HG02610 (cell line): ENCODE measurements around the gene PBX2.
"Not testable (repeated sequence)": the region's sequence is repeated elsewhere in the genome, so short reads cannot be mapped to it uniquely, and the experiment has no call there.

Experiments
- ATAC-seq: cut with Tn5 transposase; IDR thresholded peaks from one replicate; pipeline ENCODE4 v1.9.1; 2021; ENCODE audit warnings: mild to moderate bottlenecking, moderate library complexity; ENCODE audit not compliant: unreplicated experiment

The PBX2 gene, protein sequence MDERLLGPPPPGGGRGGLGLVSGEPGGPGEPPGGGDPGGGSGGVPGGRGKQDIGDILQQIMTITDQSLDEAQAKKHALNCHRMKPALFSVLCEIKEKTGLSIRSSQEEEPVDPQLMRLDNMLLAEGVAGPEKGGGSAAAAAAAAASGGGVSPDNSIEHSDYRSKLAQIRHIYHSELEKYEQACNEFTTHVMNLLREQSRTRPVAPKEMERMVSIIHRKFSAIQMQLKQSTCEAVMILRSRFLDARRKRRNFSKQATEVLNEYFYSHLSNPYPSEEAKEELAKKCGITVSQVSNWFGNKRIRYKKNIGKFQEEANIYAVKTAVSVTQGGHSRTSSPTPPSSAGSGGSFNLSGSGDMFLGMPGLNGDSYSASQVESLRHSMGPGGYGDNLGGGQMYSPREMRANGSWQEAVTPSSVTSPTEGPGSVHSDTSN

DNA sequence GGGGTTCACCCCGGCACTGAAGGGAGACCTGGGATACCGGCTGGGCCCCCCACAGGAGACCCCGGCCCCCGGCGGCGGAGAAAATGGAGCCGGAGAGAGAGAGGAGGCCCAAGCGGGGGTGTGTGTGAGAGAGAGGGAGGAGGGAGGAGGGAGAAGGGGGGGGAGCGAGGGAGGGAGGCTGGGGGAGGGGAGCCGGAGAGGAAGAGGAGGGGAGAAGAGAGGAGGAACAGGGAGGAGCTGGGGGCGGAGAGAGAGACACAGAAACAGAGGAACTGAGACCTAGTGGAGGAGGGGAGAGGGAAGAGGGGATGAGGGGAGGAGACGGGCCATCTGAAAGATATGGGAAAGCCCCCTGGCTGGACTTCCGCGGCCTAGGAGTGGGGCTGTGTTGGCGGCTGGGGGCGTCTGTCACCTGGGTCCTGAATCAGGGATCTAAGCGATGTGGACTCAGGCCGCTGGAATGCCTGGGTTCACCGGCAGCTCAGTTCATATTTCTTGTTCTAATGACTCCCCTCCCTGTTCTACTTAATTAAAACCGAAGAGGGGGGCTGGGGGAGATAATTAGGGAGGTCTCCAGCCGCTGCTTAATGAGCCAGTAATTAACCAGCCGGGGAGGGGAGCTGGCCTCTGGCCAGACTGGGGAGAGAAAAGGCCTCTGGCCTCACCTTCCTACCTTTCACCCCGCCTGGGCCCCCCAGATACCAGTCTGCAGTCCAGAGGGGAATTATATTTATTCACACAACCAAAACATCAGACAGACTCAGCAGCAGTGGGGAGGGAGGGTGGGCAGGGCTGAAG lies at the start of gene PBX2:
Gene PBX2 (minus strand): TSS at position 149 of the 798 bp plus-strand sequence. CDS start 287 bp downstream, outside the sequence.
- ATAC-seq = peak; percentile 69

DNA sequence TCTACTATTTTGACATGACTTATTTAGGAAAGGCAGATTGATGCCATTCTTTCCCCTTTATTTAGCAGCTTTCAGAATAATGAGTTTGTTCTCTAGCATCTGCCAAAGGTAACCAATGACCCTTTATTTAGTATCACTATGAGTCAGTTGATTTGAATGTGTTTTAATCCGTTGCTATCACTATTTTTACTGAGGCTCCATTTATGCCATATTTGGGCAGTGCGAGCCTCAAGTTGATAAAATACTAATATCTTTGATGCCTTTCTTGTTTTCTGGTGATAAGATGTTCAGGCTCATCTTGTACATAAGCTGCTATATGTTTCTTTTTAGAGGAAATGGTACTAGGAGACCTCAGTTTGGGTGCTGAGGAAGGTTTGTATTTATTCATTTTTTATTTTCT lies 49.5 kb upstream of the PBX2 start:
- ATAC-seq = no peak

DNA sequence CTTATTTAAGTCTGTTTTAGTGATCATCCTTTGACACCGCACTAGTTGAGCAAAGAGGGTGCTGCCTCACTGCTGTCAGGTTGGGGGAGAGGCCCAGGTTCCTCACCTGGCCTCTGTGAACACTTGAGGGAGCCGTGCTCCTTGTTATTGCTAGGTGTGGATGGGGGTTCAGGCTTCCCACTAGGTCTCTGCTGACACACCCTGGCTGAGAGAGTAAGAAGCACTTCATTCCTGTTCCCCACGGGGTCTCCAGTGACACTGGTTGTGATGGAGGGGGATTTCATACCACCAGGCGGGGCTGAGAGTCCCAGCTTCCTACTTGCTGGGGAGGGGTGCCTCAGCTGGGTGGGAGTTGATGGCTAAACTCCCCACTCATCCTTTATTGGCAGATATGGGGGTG lies 44.9 kb upstream of the PBX2 start:
- no peak for ATAC-seq

DNA sequence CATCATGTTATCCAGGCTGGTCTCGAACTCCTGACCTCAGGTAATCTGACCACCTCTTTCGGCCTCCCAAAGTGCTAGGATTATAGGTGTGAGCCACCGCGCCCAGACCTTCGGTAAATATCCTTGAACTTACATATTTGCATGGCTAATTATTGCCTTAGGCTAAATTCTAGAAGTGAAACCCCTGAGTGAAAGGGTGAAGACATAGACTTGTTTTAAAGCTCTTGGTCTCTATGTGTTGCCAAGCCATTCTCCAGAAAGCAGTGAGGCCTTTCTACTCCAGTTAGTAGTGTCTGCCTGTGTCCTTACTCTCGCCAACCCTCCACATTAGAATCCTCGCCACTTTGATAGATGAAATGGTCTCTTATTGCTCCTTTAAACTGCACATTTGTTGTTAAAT lies 36.4 kb upstream of the PBX2 start:
- ATAC-seq = no peak

- ATAC-seq = peak; percentile 70
Observed at GRCh38 chr6:32224696-32225095, 34.7 kb upstream of the PBX2 start.

- no peak for ATAC-seq
Observed at GRCh38 chr6:32223258-32224235, 33.5 kb upstream of the PBX2 start, which contains the start of gene NOTCH4. Gene NOTCH4 (minus strand): TSS chr6:32224067. CDS start chr6:32223928, 139 bp downstream.

DNA sequence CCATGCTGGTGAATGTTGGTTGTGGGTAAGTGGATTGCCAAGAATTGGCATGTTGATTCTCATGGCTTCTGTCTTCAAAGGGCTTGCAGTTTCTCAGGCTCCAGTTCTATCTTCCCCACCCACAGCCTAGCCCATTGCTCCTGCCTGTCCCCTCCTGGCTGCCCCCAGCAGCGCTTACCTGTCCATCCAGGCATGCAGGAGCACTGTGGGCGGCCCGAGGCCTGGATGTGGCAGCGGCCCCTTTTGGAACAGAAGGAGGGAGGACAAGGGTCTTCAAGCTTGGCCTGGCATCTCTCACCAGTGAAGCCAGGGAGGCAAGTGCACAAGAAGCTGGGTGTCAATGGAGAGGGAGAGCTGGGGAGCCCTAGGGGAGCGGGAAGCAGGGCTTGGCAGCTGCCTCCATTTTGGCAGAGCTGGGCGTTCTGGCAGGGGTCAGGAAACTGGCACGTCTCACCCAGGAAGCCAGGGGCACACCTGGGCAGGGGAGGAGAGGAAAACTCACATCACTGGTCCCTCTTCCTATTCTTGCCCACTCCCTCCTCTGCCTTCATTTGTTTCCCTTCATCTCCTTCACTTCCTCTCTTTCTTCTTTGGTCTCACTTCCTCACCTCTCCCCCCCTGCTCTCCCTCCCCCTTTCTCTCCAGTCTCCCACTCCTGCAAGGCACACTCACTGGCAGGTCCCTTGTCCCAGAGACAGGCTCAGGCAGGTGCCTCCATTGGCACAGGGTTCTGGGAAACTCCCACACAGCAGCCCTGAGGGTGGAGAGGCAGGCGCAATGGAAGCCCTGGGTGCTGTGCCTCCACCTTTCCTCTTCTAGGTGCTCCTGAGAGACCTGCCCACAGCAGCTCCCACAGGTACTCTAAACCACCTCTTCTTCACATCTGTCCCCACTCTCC lies 32.6 kb upstream of the PBX2 start:
- ATAC-seq = no peak

GRCh38 chr6:32220021-32220420 lies 30.0 kb upstream of the PBX2 start:
- ATAC-seq = no peak

DNA sequence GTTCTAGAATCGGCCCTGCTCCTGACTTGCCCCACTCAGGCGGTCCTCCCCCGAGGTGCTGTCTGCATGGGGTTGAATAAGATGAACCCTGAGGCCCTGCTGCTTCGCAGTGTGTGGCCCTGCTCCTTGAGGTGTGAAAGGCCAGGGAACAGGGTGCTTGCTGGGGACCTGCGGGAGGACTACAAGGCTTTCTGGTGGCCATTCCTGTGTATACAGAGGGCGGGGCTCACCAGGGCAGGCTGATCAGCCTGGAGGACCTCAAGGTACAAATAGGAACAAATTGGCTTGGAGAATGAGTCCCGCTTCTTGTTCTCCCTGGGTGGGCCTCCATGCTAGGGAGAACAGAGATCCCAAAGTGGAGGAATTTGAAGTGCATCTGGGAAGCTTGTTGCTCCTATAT lies 28.2 kb upstream of the PBX2 start:
- ATAC-seq = no peak

GRCh38 chr6:32216998-32217397 lies 27.0 kb upstream of the PBX2 start:
- ATAC-seq = no peak

- ATAC-seq = no peak
Observed at GRCh38 chr6:32216285-32216684, 26.3 kb upstream of the PBX2 start.

DNA sequence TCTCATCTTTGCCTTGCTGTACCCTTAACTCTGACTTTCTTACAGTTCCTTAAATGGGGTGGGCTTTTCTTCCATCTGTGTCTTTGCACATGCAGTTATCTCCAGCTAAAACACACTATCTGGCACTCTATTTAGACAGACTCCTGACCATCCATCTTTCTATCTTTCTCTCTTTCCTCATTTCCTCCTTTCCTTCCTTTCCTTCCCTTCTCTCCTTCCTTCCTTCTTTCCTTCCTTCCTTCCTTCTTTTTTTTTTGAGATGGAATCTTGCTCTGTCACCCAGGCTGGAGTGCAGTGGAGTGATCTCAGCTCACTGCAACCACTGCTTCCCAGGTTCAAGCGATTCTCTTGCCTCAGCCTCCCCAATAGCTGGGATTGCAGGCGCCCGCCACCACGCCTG lies 25.6 kb upstream of the PBX2 start:
- no peak for ATAC-seq

DNA sequence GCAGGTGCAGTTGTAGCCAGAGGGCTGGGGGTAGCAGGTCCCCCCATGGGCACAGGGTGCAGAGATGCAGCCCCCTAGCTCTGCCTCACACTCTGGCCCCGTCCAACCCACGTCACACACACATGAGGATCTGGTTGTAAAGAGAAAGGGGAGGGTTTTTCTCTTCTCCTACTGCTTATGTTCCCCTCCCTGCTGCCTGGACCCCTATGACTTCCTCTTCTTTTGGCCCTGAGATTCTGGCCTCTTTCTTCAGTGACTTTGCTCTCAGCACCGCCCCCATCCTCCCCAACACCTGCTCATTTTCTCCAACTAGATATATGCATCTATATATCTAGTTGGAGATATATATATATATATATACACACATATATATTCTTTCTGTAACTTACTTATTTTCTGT lies 24.1 kb upstream of the PBX2 start:
- no peak for ATAC-seq

DNA sequence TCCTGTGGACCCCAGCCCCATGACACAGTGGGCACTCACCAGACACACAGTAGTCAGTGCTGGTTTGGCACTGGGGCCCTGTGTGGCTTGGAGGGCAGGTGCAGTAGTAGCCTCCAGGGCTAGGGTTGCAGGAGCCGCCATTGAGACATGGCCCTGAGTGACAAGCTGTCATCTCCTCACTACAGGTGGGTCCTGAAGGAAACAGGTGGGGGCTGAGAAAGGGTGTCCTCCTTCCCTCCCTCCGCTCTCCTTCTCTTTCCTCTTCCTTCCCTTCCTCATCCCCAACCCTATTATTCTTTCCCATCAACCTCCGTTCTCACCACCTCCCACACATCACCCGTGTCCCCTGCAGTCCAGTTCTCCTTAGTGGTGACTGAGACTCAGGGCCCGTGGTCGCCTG lies 23.6 kb upstream of the PBX2 start:
- ATAC-seq = no peak

DNA sequence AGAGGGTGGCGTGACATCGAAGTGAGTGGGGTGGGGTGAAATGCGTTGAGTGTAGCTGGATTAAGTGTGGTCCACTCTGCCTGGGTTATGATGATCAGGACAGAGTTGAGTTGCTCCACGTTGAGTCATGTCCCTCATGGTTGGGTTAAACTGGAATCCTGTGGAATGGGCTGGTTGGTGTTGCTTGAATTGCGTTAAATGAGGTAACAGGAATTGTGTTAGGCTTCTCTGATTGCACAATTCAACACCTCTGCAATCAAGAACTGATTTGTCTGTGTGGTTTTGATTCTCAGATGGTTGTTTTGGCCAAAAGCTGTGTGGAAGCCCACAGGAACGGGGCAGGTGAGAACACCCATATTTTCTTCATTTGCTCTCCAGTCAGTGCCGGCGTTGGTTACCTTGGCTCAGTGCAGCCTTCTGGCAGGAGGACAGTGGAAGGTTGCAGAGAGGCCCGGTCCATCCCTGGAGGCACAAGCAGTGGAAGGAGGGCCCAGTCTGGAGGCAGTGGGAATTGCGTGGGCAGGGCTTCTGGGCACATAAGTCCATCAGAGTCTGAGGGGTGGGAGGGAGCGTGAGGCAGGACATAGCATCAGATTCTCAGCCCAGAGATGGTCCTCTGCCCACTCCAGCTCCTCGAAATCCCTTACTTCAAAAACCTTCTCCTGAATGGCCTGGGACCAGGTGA lies 22.2 kb upstream of the PBX2 start:
- ATAC-seq = no peak

GRCh38 chr6:32211432-32211831 lies 21.4 kb upstream of the PBX2 start:
- ATAC-seq = not testable (repeated sequence)

- ATAC-seq = no peak
Observed at GRCh38 chr6:32210191-32210601, 20.2 kb upstream of the PBX2 start.

GRCh38 chr6:32208996-32209395 lies 19.0 kb upstream of the PBX2 start:
- ATAC-seq = no peak

DNA sequence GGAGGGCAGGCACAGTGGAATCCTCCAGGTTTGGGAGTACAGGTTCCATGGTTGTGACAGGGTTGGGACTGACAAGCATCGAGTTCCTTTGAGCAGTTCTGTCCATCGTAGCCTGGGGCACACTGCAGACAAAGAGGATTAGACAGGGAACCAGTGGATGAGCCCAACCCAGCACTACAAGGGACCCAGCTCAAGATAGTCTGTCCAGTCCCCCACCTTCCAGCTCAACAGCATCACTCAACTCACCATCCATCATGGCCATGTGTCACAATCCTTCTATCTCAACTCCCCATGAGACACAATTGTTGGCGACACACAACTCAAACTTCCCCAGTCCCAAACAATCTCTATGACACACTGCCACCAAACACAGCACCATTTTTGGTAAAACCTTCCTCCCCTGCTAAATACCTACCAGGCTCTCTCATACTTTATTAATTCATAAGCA lies 14.3 kb upstream of the PBX2 start:
- no peak for ATAC-seq
